Mesodermal cell (in vitro differentiated cells): ENCODE measurements around the gene NKD2.

ENCODE experiments used
- H3K27ac ChIP-seq: 2 replicates; pipeline ENCODE4 v1.7.0; 2013; ENCODE audit warnings: mild to moderate bottlenecking, low read depth, low read length, moderate library complexity; ENCODE audit not compliant: severe bottlenecking
- H3K36me3 ChIP-seq: 2 replicates; pipeline ENCODE4 v1.7.1; 2013; ENCODE audit warnings: mild to moderate bottlenecking, low read length, moderate library complexity; ENCODE audit not compliant: control insufficient read depth, insufficient read depth
- H3K4me1 ChIP-seq: one replicate; pipeline ENCODE4 v1.7.1; 2013; ENCODE audit warnings: mild to moderate bottlenecking, low read length; ENCODE audit not compliant: insufficient read depth, control insufficient read depth, poor library complexity, severe bottlenecking
- H3K4me3 ChIP-seq: 2 replicates; pipeline ENCODE4 v1.7.0; 2013; ENCODE audit warnings: low read length, control low read depth, mild to moderate bottlenecking; ENCODE audit not compliant: insufficient read depth, poor library complexity, severe bottlenecking; ENCODE audit errors: extremely low read depth
- H3K9me3 ChIP-seq: 2 replicates; pipeline ENCODE4 v1.7.1; 2013; ENCODE audit warnings: mild to moderate bottlenecking, low read length, moderate library complexity; ENCODE audit not compliant: control insufficient read depth
- WGBS, 2 experiments: methylation state at CpG; one replicate each; pipeline ENCODE4 v1.1.5; 2013; ENCODE audit warnings: missing lambda C conversion rate in 2 of 2; ENCODE audit not compliant: insufficient coverage in 2 of 2; 5-methylcytosine and 5-hydroxymethylcytosine counted together

Gene NKD2

GRCh38 chr5:1087428-1087827, 78.8 kb downstream of the NKD2 start:
- Histone ChIP-seq H3K27ac (no peak overlapping the region), H3K4me1 (no peaks in the 10 kb centered on the region), H3K36me3 (peaks cover 28% of the 10 kb centered on the region), H3K9me3 (no peaks in the 10 kb centered on the region), H3K4me3 (no peak overlapping the region)
- 95 to 97% methylated on average over 20 to 22 of the region's 25 CpGs for WGBS, 2 experiments

DNA sequence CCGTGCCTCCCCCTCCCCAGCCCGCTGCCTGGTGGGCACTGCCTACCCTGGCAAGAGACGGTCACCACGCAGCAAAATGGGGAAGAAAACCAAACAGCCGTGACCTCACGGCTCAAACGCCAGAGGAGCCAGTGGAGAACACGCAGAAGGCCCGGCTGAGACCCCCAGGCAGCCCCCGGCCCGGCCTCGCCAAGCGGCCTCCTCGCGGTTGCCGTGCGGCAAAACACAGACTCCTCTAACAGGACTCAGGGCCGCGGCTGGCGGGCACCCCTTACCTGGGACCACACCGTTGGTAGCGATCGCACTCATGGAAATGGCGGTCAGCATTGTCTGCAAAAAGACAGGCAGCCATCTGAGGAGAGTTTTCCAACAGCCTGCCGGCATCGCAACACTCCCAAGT, 79.4 kb downstream of the NKD2 start:
- Histone ChIP-seq H3K9me3 (no peaks in the 10 kb centered on the region), H3K4me1 (no peaks in the 10 kb centered on the region), H3K4me3 (no peak overlapping the region), H3K36me3 (peaks cover 33% of the 10 kb centered on the region), H3K27ac (no peak overlapping the region)
- 94 to 95% methylated on average over 26 of the region's 26 CpGs for WGBS, 2 experiments
